H1 (cell line): ENCODE measurements around the gene FARSB.

Experiments used
- CHD1 ChIP-seq: IDR thresholded peaks from 2 replicates; pipeline ENCODE4 v1.6.1; 2012; ENCODE audit warnings: low read depth, low read length, improper control_type of control experiment
- EZH2 ChIP-seq: fragments of 200-600 bp; sonication (generic); IDR thresholded peaks from 2 replicates; pipeline ENCODE4 v1.7.1; 2012; ENCODE audit warnings: low read depth, mild to moderate bottlenecking, moderate library complexity, low read length, inconsistent platforms; ENCODE audit not compliant: severe bottlenecking
- KDM1A ChIP-seq: fragments of 200-600, 300-600 bp; sonication (generic); IDR thresholded peaks from 2 replicates; pipeline ENCODE4 v1.7.1; 2016; ENCODE audit warnings: mild to moderate bottlenecking, low read length, borderline replicate concordance
- MAFK ChIP-seq: IDR thresholded peaks from 2 replicates; pipeline ENCODE4 v1.6.1; 2012; ENCODE audit warnings: low read depth, mild to moderate bottlenecking, improper control_type of control experiment, low read length
- POLR2A ChIP-seq, 2 experiments: IDR thresholded peaks; 1 replicate in 1 of 2; 2 replicates in 1 of 2; pipeline ENCODE4 v1.6.1; 2011; ENCODE audit warnings: low read depth in 2 of 2, low read length in 2 of 2, mild to moderate bottlenecking in 2 of 2; ENCODE audit errors: control extremely low read depth in 1 of 2
- RAD21 ChIP-seq, 2 experiments: IDR thresholded peaks in 1 of 2; conservative IDR thresholded peaks in 1 of 2; 2 replicates each; pipeline ENCODE4 v1.6.1; 2011; ENCODE audit warnings: low read depth in 2 of 2, low read length in 2 of 2, improper control_type of control experiment in 1 of 2, inconsistent platforms in 1 of 2, mild to moderate bottlenecking in 1 of 2, moderate library complexity in 1 of 2
- RFX5 ChIP-seq: IDR thresholded peaks from 2 replicates; pipeline ENCODE4 v1.6.1; 2011; ENCODE audit warnings: low read depth, low read length, improper control_type of control experiment, borderline replicate concordance
- SIX5 ChIP-seq: IDR thresholded peaks from 2 replicates; pipeline ENCODE4 v1.6.1; 2011; ENCODE audit warnings: mild to moderate bottlenecking, low read depth, low read length
- SP1 ChIP-seq: IDR thresholded peaks from 2 replicates; pipeline ENCODE4 v1.6.1; 2011; ENCODE audit warnings: low read depth, low read length
- TAF1 ChIP-seq: IDR thresholded peaks from 2 replicates; pipeline ENCODE4 v1.6.1; 2011; ENCODE audit warnings: mild to moderate bottlenecking, low read depth, low read length
- ZNF274 ChIP-seq: IDR thresholded peaks from 2 replicates; pipeline ENCODE4 v1.7.0; 2012; ENCODE audit warnings: low read length, borderline replicate concordance; ENCODE audit errors: extremely low read depth
- TF ChIP-seq, protein P1 (sequence below), 3 experiments: IDR thresholded peaks; 1 replicate in 2 of 3; 2 replicates in 1 of 3; pipeline versions ENCODE4 v1.5.1 to v1.6.1; 2011; ENCODE audit warnings: low read length in 3 of 3, mild to moderate bottlenecking in 3 of 3, inconsistent platforms in 2 of 3, low read depth in 1 of 3, moderate library complexity in 1 of 3; ENCODE audit not compliant: insufficient read depth in 1 of 3; ENCODE audit errors: control extremely low read depth in 1 of 3

DNA sequence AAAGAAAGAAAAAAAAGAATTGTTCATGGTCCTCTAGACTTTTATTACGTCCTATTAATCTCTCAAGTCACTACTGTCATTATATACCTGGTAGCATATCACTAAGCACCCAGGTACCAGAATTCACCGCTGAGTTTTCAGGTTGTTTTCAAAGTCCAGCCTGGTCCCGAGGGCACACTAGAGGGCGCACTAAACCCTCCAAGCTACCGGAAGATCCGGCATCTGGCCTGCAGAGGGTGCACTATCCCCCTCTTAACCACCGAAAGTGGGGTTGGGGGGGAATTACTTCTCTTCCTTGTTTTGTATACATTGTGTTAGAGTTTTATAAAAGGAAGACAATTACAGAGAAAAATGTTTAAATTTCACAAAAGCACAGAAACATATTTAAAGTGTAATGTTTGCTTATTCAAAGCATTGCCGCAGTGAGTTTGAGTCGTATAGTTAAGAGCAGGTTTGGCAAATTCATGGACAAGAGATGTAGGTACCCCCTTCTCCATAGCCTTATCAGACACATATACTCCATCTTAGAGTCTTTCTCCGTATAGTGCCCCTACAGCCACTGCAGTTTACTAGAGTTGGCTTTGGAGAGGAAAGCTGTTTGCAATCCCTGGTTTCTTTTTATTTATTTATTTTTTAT is 34.8 kb upstream of the FARSB start:
- TF ChIP-seq SP1 = no peak
- no peak for TF ChIP-seq EZH2
- no peak for TF ChIP-seq SIX5
- TF ChIP-seq ZNF274 = no peak
- TF ChIP-seq, protein P1, sequence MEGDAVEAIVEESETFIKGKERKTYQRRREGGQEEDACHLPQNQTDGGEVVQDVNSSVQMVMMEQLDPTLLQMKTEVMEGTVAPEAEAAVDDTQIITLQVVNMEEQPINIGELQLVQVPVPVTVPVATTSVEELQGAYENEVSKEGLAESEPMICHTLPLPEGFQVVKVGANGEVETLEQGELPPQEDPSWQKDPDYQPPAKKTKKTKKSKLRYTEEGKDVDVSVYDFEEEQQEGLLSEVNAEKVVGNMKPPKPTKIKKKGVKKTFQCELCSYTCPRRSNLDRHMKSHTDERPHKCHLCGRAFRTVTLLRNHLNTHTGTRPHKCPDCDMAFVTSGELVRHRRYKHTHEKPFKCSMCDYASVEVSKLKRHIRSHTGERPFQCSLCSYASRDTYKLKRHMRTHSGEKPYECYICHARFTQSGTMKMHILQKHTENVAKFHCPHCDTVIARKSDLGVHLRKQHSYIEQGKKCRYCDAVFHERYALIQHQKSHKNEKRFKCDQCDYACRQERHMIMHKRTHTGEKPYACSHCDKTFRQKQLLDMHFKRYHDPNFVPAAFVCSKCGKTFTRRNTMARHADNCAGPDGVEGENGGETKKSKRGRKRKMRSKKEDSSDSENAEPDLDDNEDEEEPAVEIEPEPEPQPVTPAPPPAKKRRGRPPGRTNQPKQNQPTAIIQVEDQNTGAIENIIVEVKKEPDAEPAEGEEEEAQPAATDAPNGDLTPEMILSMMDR (IDR thresholded peaks at IDR 0.05; ENCODE audit: control extremely low read depth in 1 of 3, insufficient read depth in 1 of 3, low read depth in 1 of 3, low read length in 3 of 3) = peak; percentile 99 to 100 (median 100)
- TF ChIP-seq POLR2A (IDR thresholded peaks at IDR 0.05; ENCODE audit: control extremely low read depth in 1 of 2, low read depth in 2 of 2, low read length in 2 of 2) = no peak
- TF ChIP-seq RAD21 (IDR thresholded peaks at IDR 0.05 in 1 of 2, conservative IDR thresholded peaks at IDR 0.05 in 1 of 2; ENCODE audit: low read depth in 2 of 2, low read length in 2 of 2) = peak; percentile 88 to 91
- TF ChIP-seq CHD1 = no peak
- no peak for TF ChIP-seq TAF1
- TF ChIP-seq RFX5 = no peak
- TF ChIP-seq KDM1A = no peak
- TF ChIP-seq MAFK = no peak
